HepG2 (cell line): Measurements from ENCODE around the gene RSKR. TPM values are rescaled to one million over a fixed set of nuclear protein-coding genes. Genes with fewer than 3 reads are reported as not detected.

Source experiments
- ATF7-NPFF ChIP-seq: sonication (generic); formaldehyde crosslinking; IDR thresholded peaks from 2 replicates; pipeline ENCODE4 v1.8.1; 2023; ENCODE audit warnings: mild to moderate bottlenecking, low read depth, missing genetic modification reagents, moderate library complexity
- HDAC2 ChIP-seq: sonication (generic); formaldehyde crosslinking; IDR thresholded peaks from 2 replicates; pipeline ENCODE4 v1.4.0; 2020; ENCODE audit warnings: missing genetic modification reagents
- MXD4 ChIP-seq: IDR thresholded peaks from 2 replicates; pipeline ENCODE4 v1.6.1; 2016; ENCODE audit warnings: mild to moderate bottlenecking, missing biosample characterization, missing genetic modification reagents
- NCOR1 ChIP-seq: fragments of 200-600 bp; sonication (generic); IDR thresholded peaks from 2 replicates; pipeline ENCODE4 v1.7.0; 2017; ENCODE audit warnings: antibody characterized with exemption, low read length, borderline replicate concordance
- PHF20 ChIP-seq: sonication (generic); formaldehyde crosslinking; IDR thresholded peaks from 2 replicates; pipeline ENCODE4 v1.5.0; 2020; ENCODE audit warnings: mild to moderate bottlenecking, missing genetic modification reagents
- PTBP1 ChIP-seq: fragments of 200-400 bp; formaldehyde crosslinking; IDR thresholded peaks from 2 replicates; pipeline ENCODE4 v1.6.1; 2018; ENCODE audit warnings: low read length, low read depth; ENCODE audit not compliant: poor library complexity, severe bottlenecking
- RCOR2 ChIP-seq: IDR thresholded peaks from 2 replicates; pipeline ENCODE4 v1.6.1; 2016; ENCODE audit warnings: missing biosample characterization, missing genetic modification reagents
- RORA ChIP-seq: sonication (generic); formaldehyde crosslinking; IDR thresholded peaks from 2 replicates; pipeline ENCODE4 v1.5.0; 2020; ENCODE audit warnings: mild to moderate bottlenecking, missing genetic modification reagents, moderate library complexity
- SATB2 ChIP-seq: sonication (generic); formaldehyde crosslinking; IDR thresholded peaks from 2 replicates; pipeline ENCODE4 v1.5.0; 2020; ENCODE audit warnings: missing genetic modification reagents
- SIN3A ChIP-seq: IDR thresholded peaks from 2 replicates; pipeline ENCODE4 v1.6.1; 2011; ENCODE audit warnings: low read depth, mild to moderate bottlenecking, control low read depth, low read length, borderline replicate concordance
- SRY ChIP-seq: sonication (generic); formaldehyde crosslinking; IDR thresholded peaks from 2 replicates; pipeline ENCODE4 v1.8.0; 2022; ENCODE audit warnings: mild to moderate bottlenecking, missing genetic modification reagents
- TRIM24 ChIP-seq: sonication (generic); formaldehyde crosslinking; IDR thresholded peaks from 2 replicates; pipeline ENCODE4 v1.8.0; 2022; ENCODE audit warnings: mild to moderate bottlenecking, missing genetic modification reagents
- YY1 ChIP-seq: IDR thresholded peaks from 2 replicates; pipeline ENCODE4 v1.6.1; 2011; ENCODE audit warnings: low read length, low read depth, moderate library complexity, mild to moderate bottlenecking; ENCODE audit not compliant: insufficient read depth, insufficient replicate concordance
- ZBTB37 ChIP-seq: sonication (generic); formaldehyde crosslinking; IDR thresholded peaks from 2 replicates; pipeline ENCODE4 v1.4.0; 2020; ENCODE audit warnings: mild to moderate bottlenecking, missing genetic modification reagents
- ZFP36L2 ChIP-seq: sonication (generic); formaldehyde crosslinking; IDR thresholded peaks from 2 replicates; pipeline ENCODE4 v1.4.0; 2020; ENCODE audit warnings: missing genetic modification reagents
- ZFP37 ChIP-seq: sonication (generic); formaldehyde crosslinking; IDR thresholded peaks from 2 replicates; pipeline ENCODE4 v1.4.0; 2020; ENCODE audit warnings: missing genetic modification reagents, borderline replicate concordance
- ZNF17 ChIP-seq: sonication (generic); formaldehyde crosslinking; IDR thresholded peaks from 2 replicates; pipeline ENCODE4 v1.5.0; 2020; ENCODE audit warnings: mild to moderate bottlenecking, missing genetic modification reagents
- ZNF235 ChIP-seq: sonication (generic); formaldehyde crosslinking; IDR thresholded peaks from 2 replicates; pipeline ENCODE4 v1.8.1; 2023; ENCODE audit warnings: mild to moderate bottlenecking, missing genetic modification reagents, borderline replicate concordance
- ZNF292 ChIP-seq: sonication (generic); formaldehyde crosslinking; IDR thresholded peaks from 2 replicates; pipeline ENCODE4 v1.8.1; 2022; ENCODE audit warnings: mild to moderate bottlenecking, low read depth, missing genetic modification reagents, borderline replicate concordance
- ZNF543 ChIP-seq: sonication (generic); formaldehyde crosslinking; IDR thresholded peaks from 2 replicates; pipeline ENCODE4 v1.4.0; 2020; ENCODE audit warnings: mild to moderate bottlenecking, missing genetic modification reagents
- ZNF552 ChIP-seq: sonication (generic); formaldehyde crosslinking; IDR thresholded peaks from 2 replicates; pipeline ENCODE4 v1.9.0; 2022; ENCODE audit warnings: missing genetic modification reagents, mild to moderate bottlenecking, borderline replicate concordance
- ZNF724P ChIP-seq: sonication (generic); formaldehyde crosslinking; IDR thresholded peaks from 2 replicates; pipeline ENCODE4 v1.8.0; 2022; ENCODE audit warnings: missing genetic modification reagents, borderline replicate concordance
- polyA plus RNA-seq, 8 experiments: library from polyadenylated mRNA; depleted of rRNA in 3 of 8; stranded (reverse) in 7 of 8; unstranded in 1 of 8; fragments of >200 nt; fragmentation: Illumina TruSeq in 4 of 8; extraction: Trizol in 4 of 8; gene quantifications; 2 replicates each; pipeline versions ENCODE4 v1.2.1 to v1.2.3, GENCODE V29; 2011 to 2016; ENCODE audit warnings: low read depth in 4 of 8, missing spikeins in 1 of 8, mixed read lengths in 1 of 8; ENCODE audit not compliant: insufficient read depth in 1 of 8
- total RNA-seq, 5 experiments: library from RNA; depleted of rRNA; stranded (reverse); fragments of >200 nt; fragmentation: Illumina TruSeq; extraction: Trizol; gene quantifications; 2 replicates each; pipeline ENCODE4 v1.2.3, GENCODE V29; 2016; ENCODE audit warnings: low read depth in 1 of 5
- TF ChIP-seq, protein P1 (sequence below): sonication (generic); formaldehyde crosslinking; IDR thresholded peaks from 2 replicates; pipeline ENCODE4 v1.5.0; 2020; ENCODE audit warnings: missing genetic modification reagents
- TF ChIP-seq, protein P2 (sequence below): sonication (generic); formaldehyde crosslinking; IDR thresholded peaks from 2 replicates; pipeline ENCODE4 v1.5.0; 2020; ENCODE audit warnings: missing genetic modification reagents

The RSKR gene
- total and polyA plus RNA-seq, 2 of the 13 experiments (the other 11 are each of a cell fraction or from before 2014, with no cell fraction given) = 5.0 to 10.4 TPM

GRCh38 chr17:28661635-28662526 lies 47.9 kb upstream of the RSKR start, which contains the start of the genes SDF2 and SUPT6H (continued):
- TF ChIP-seq ZNF235 (no peak), ZNF552 (no peak), ZNF543 (peak; percentile 60; the same call in 1 of the 2 replicates), ZNF17 (CRISPR knock-in tag) (no peak), SRY (0 out of 2 replicates have a peak, but pooled peaks have one; percentile 56), PTBP1 (peak; percentile 62), NCOR1 (no peak; the same call in 1 of the 2 replicates), TRIM24 (CRISPR knock-in tag) (no peak), RCOR2 (CRISPR knock-in tag) (no peak), ZNF724P (CRISPR knock-in tag) (peak; percentile 28; the same call in 1 of the 2 replicates), SATB2 (CRISPR knock-in tag) (no peak), ZFP36L2 (CRISPR knock-in tag) (no peak), ZFP37 (CRISPR knock-in tag) (no peak; the same call in 1 of the 2 replicates), RORA (CRISPR knock-in tag) (no peak; the same call in 1 of the 2 replicates), ZBTB37 (CRISPR knock-in tag) (no peak), YY1 (peak; percentile 83), PHF20 (CRISPR knock-in tag) (peak; percentile 94), MXD4 (CRISPR knock-in tag) (peak; percentile 75; the same call in 1 of the 2 replicates), ZNF292 (CRISPR knock-in tag) (no peak), SIN3A (peak; percentile 27; the same call in 1 of the 2 replicates), ATF7-NPFF (no peak), HDAC2 (peak; percentile 41)
- TF ChIP-seq, protein P1, sequence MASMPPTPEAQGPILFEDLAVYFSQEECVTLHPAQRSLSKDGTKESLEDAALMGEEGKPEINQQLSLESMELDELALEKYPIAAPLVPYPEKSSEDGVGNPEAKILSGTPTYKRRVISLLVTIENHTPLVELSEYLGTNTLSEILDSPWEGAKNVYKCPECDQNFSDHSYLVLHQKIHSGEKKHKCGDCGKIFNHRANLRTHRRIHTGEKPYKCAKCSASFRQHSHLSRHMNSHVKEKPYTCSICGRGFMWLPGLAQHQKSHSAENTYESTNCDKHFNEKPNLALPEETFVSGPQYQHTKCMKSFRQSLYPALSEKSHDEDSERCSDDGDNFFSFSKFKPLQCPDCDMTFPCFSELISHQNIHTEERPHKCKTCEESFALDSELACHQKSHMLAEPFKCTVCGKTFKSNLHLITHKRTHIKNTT (CRISPR knock-in tag) = no peak
- TF ChIP-seq, protein P2, sequence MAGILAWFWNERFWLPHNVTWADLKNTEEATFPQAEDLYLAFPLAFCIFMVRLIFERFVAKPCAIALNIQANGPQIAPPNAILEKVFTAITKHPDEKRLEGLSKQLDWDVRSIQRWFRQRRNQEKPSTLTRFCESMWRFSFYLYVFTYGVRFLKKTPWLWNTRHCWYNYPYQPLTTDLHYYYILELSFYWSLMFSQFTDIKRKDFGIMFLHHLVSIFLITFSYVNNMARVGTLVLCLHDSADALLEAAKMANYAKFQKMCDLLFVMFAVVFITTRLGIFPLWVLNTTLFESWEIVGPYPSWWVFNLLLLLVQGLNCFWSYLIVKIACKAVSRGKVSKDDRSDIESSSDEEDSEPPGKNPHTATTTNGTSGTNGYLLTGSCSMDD (CRISPR knock-in tag) = no peak
